ENCODE results near the gene ALDH4A1. TPM values are rescaled to one million over a fixed set of nuclear protein-coding genes. Genes with fewer than 3 reads are reported as not detected.

ALDH4A1 gene
- total and polyA plus RNA-seq, 10 of the 15 experiments (the other 5 are each of a cell fraction or from before 2014, with no cell fraction given) = 0.06 to 25.5 (median 13.0) TPM

- no peak overlapping the region for H3K4me2 ChIP-seq (ENCODE audit: control insufficient read depth, insufficient read depth)
- FAIRE-seq = no peak
- H3K27me3 ChIP-seq (replicated peaks in 1 of 2; ENCODE audit: control insufficient read depth in 2 of 2, insufficient read depth in 2 of 2, low read length in 1 of 2) = no peaks in the 10 kb centered on the region; a peak in 2 of 4 replicates
- ChIA-PET POLR2A (no interaction called here), CTCF (interaction anchor here (1.2 kb wide), 1 partner anchor 9 kb away, joined by 3 read pairs; no protein-coding TSS in a partner anchor), SMC1A (ENCODE audit: uncharacterized antibody, unreplicated experiment) (no interaction called here), RAD21 (ENCODE audit: unreplicated experiment) (no interaction called here)
- H3K79me2 ChIP-seq (ENCODE audit: control insufficient read depth, insufficient read depth, low read length) = no peaks in the 10 kb centered on the region
- H3K36me3 ChIP-seq (ENCODE audit: control insufficient read depth in 2 of 2, insufficient read depth in 2 of 2, low read length in 1 of 2) = no peaks in the 10 kb centered on the region
- H3K9me3 ChIP-seq (replicated peaks; ENCODE audit: control insufficient read depth, insufficient read depth, low read length) = no peaks in the 10 kb centered on the region
- no peak for ATAC-seq
- no peaks in the 10 kb centered on the region for H3K4me1 ChIP-seq (ENCODE audit: control insufficient read depth, insufficient read depth, low read length)
- intact Hi-C loops (cut with micrococcal nuclease; ENCODE audit: unreplicated experiment) = no loop called here
- no peaks in the 10 kb centered on the region for H4K20me1 ChIP-seq (ENCODE audit: control insufficient read depth, insufficient read depth)
- H3K9ac ChIP-seq (ENCODE audit: control insufficient read depth, insufficient read depth, low read length) = no peak overlapping the region
- H3K4me3 ChIP-seq = no peak overlapping the region
- WGBS (ENCODE audit: insufficient coverage, insufficient replicate concordance, low lambda C conversion rate, missing lambda C conversion rate) = 31% methylated on average over 3 of the region's 3 CpGs
- BruUV-seq (replicated peaks) = no TSS peak
- H3K27ac ChIP-seq (ENCODE audit: control insufficient read depth, insufficient read depth) = no peak overlapping the region
- no peak for DNase-seq (ENCODE audit: low read depth, low spot score)
- TF ChIP-seq CHD2 (IDR thresholded peaks at IDR 0.05; ENCODE audit: borderline replicate concordance, low read depth, low read length) (no peak), BMI1 (IDR thresholded peaks at IDR 0.05; ENCODE audit: borderline replicate concordance) (no peak), ZNF217 (IDR thresholded peaks at IDR 0.05) (no peak), PKNOX1 (IDR thresholded peaks at IDR 0.05) (no peak), POLR2A (IDR thresholded peaks at IDR 0.05; ENCODE audit: low read depth, low read length) (no peak), IKZF2 (IDR thresholded peaks at IDR 0.05) (no peak), DPF2 (IDR thresholded peaks at IDR 0.05) (no peak)
- TF ChIP-seq, protein P1, sequence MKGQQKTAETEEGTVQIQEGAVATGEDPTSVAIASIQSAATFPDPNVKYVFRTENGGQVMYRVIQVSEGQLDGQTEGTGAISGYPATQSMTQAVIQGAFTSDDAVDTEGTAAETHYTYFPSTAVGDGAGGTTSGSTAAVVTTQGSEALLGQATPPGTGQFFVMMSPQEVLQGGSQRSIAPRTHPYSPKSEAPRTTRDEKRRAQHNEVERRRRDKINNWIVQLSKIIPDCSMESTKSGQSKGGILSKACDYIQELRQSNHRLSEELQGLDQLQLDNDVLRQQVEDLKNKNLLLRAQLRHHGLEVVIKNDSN (IDR thresholded peaks at IDR 0.05; ENCODE audit: borderline replicate concordance, extremely low read length, insufficient read depth, low read depth, low read length) = no peak
- in situ Hi-C loops (cut with MboI) = no loop called here
- no peak overlapping the region for H2AFZ ChIP-seq (ENCODE audit: control insufficient read depth, low read depth, low read length)
Observed at GRCh38 chr1:18866846-18867245, 35.5 kb downstream of the ALDH4A1 start.
